Measurements from ENCODE around the gene IFNLR1. TPM values are rescaled to one million over a fixed set of nuclear protein-coding genes. Genes with fewer than 3 reads are reported as not detected.
"Not testable (repeated sequence)": the region's sequence is repeated elsewhere in the genome, so short reads cannot be mapped to it uniquely, and the experiment has no call there.

Gene IFNLR1
- total RNA-seq, 1 donor from 2014 or later, result 0.32 TPM

DNA sequence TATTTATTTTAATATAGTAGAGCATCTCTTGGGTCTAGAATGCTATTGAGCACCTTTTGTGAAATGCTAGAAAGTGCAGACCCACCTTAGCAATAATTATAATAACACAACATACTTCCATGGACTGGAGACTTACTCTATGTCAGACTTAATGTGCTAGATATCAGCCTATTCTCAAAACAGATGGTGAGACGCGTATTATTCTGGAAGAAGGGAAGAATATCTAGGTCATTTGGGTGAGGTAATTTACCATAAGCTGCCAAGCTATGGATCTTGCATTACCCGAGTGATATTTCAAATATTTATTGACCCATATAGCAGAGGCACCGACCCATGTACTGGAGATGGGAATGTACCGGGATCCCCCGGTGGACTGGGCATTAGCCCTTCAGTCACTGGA lies 20.6 kb upstream of the IFNLR1 start:
- Histone ChIP-seq H3K27me3 (no peaks in the 10 kb centered on the region), H3K36me3 (no peaks in the 10 kb centered on the region), H3K27ac (no peak overlapping the region), H3K9me3 (no peaks in the 10 kb centered on the region), H3K4me1 (no peaks in the 10 kb centered on the region), H3K4me3 (no peak overlapping the region)
- TF ChIP-seq, protein P1, sequence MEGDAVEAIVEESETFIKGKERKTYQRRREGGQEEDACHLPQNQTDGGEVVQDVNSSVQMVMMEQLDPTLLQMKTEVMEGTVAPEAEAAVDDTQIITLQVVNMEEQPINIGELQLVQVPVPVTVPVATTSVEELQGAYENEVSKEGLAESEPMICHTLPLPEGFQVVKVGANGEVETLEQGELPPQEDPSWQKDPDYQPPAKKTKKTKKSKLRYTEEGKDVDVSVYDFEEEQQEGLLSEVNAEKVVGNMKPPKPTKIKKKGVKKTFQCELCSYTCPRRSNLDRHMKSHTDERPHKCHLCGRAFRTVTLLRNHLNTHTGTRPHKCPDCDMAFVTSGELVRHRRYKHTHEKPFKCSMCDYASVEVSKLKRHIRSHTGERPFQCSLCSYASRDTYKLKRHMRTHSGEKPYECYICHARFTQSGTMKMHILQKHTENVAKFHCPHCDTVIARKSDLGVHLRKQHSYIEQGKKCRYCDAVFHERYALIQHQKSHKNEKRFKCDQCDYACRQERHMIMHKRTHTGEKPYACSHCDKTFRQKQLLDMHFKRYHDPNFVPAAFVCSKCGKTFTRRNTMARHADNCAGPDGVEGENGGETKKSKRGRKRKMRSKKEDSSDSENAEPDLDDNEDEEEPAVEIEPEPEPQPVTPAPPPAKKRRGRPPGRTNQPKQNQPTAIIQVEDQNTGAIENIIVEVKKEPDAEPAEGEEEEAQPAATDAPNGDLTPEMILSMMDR (IDR thresholded peaks at IDR 0.05), result no peak
- intact Hi-C loops (cut with DNase I), result no loop called here
- DNase-seq (ENCODE audit: low spot score in 2 of 2), result no peak

DNA sequence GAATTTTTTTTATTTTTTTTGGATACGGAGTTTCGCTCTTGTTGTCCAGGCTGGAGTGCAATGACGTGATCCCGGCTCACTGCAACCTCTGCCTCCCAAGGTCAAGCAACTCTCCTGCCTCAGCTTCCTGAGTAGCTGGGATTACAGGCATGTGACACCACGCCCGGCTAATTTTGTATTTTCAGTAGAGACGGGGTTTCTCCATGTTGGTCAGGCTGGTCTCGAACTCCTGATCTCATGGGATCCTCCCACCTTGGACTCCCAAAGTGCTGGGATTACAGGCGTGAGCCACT lies 20.3 kb upstream of the IFNLR1 start:
- H3K36me3 ChIP-seq; H3K9me3 ChIP-seq; H3K27ac ChIP-seq; H3K27me3 ChIP-seq; intact Hi-C loops (cut with DNase I); H3K4me1 ChIP-seq; H3K4me3 ChIP-seq; DNase-seq (ENCODE audit: low spot score in 2 of 2): not testable (repeated sequence)

DNA sequence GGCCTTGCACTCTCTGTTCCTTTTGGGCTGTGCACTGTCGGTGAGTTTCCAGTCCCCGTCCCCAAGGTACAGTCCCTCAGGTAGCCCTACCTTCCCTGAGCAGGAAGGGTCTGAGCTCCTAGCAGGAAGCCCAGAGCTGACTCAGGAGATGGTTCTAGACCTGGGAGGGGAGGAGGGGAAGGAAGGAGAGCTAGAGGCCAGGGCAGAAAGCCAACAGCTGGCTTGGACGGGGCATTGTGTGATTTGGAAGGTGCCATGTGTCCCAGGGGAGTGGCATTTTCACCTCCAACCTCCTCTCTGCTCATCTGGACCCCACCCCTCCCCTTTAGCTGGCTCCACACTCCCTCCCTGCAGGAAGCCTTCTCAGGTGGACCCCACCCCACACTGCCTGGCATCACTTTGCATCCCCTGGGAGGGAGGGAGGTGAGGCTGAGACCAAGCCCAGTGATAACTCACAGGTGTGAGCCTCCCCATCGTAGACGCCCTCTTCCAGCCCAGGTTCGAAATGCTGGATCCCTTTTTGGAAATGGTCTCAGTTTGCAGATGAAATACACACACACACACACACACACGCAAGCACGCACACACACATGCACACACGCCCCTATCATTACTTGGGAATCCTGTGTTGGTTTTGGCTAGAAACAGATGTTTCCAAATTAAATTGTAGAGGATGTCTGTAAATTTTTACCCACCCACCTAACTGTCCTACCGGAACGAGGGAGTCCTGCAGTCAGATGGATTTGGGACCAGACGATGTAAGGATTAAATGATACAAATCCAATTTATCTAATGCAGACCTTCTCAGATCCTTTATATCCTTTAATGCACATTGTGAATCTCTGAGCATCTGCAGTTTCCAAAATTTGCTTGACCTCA lies 19.7 kb upstream of the IFNLR1 start:
- no peaks in the 10 kb centered on the region for H3K27me3 ChIP-seq
- no peaks in the 10 kb centered on the region for H3K9me3 ChIP-seq
- no peaks in the 10 kb centered on the region for H3K36me3 ChIP-seq
- TF ChIP-seq, protein P1 (IDR thresholded peaks at IDR 0.05), result no peak
- intact Hi-C loops (cut with DNase I), result no loop called here
- H3K4me3 ChIP-seq, result no peak overlapping the region
- no peaks in the 10 kb centered on the region for H3K4me1 ChIP-seq
- no peak for DNase-seq (ENCODE audit: low spot score in 2 of 2)
- no peak overlapping the region for H3K27ac ChIP-seq

DNA sequence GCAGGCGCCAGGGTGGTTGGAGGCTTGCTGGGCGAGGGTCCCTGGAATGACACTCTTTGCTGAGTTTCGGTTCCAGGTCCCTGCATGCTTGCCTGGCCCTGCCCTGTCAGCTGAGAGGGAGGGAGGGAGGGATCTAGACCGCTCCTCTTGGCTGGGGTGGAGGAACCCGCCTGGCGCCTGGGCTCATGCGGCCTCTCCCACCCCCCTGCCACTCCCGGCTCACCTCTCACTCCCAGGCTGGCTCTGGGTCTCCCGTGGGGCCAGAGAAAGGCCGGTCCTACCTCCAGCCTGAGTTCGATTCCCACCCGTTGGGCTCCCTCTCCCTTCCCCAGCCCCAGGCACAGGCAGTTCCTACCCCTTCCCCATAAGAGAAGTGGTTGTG lies 19.0 kb upstream of the IFNLR1 start:
- H3K9me3 ChIP-seq, result no peaks in the 10 kb centered on the region
- H3K36me3 ChIP-seq, result no peaks in the 10 kb centered on the region
- H3K4me1 ChIP-seq, result no peaks in the 10 kb centered on the region
- intact Hi-C loops (cut with DNase I), result no loop called here
- TF ChIP-seq, protein P1 (IDR thresholded peaks at IDR 0.05), result no peak
- no peaks in the 10 kb centered on the region for H3K27me3 ChIP-seq
- no peak for DNase-seq (ENCODE audit: low spot score in 2 of 2)
- no peak overlapping the region for H3K27ac ChIP-seq
- no peak overlapping the region for H3K4me3 ChIP-seq

DNA sequence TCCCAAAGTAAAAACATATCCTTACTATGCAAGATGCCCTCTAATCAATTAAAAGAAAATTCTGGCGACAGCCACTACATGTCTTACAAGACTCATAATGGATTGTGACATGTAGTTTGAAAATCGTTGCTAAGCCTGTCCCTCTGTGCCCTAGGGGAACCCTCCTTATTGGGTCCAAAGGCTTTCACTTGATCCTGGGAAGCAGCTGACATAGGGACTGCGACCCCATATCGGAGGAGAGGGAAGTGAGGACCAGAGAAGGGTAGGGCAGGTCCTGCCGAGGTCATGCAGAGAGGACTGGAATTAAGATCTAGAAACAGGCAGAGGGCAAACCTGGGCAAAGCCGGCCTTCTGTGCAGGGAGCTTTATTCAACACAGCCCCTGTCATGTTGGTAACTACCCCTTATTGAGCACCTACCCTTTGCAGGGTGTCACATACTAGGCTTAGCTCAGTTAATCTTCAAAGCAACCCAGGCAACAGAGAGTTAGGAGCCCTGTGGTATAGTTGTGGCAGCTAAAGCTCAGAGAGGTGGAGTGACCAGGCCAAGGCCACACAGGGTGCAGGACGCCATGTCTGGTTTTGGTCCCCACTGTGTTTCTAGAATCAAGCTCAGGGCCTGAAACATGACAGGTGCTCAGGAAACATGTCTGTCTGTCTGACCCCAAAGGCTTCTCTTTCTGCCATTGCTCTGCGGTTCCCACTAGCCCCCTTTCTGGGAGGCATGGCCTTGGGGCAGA lies 18.4 kb upstream of the IFNLR1 start:
- Histone ChIP-seq H3K4me1 (no peaks in the 10 kb centered on the region), H3K27me3 (no peaks in the 10 kb centered on the region), H3K36me3 (no peaks in the 10 kb centered on the region), H3K4me3 (no peak overlapping the region), H3K9me3 (no peaks in the 10 kb centered on the region), H3K27ac (no peak overlapping the region)
- TF ChIP-seq, protein P1 (IDR thresholded peaks at IDR 0.05), result no peak
- no peak for DNase-seq (ENCODE audit: low spot score in 2 of 2)
- intact Hi-C loops (cut with DNase I), result no loop called here

DNA sequence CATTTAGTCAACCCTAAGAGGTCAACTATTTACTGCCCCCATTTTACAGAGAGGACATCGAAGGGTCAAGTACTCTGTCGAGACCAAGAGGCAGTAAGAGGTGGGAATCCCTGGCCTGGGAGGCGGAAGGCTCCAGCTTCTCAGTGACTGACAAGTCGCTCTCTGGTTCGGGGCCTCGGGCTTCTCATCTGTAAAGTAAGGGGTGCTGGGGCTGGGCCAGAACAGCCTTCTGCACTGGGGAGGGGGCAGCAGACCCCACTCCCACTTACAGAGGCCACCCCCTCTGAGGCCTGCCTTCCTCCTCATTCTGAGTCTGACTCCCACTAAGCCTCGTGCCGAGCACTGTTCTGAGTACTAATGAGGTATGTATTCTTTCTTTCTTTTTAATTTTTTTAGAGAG lies 17.0 kb upstream of the IFNLR1 start:
- H3K27ac ChIP-seq, result no peak overlapping the region
- H3K4me1 ChIP-seq, result no peaks in the 10 kb centered on the region
- intact Hi-C loops (cut with DNase I), result loop anchor here (5.0 kb wide), 1 partner anchor 433 kb away; no protein-coding TSS in a partner anchor
- H3K4me3 ChIP-seq, result no peak overlapping the region
- no peaks in the 10 kb centered on the region for H3K27me3 ChIP-seq
- no peaks in the 10 kb centered on the region for H3K9me3 ChIP-seq
- no peaks in the 10 kb centered on the region for H3K36me3 ChIP-seq
- no peak for DNase-seq (ENCODE audit: low spot score in 2 of 2)
- TF ChIP-seq, protein P1 (IDR thresholded peaks at IDR 0.05), result no peak
